HT-29 (cell line): ENCODE results near the gene STX3. TPM values are rescaled to one million over a fixed set of nuclear protein-coding genes. Genes with fewer than 3 reads are reported as not detected.
A peak's percentile ranks its signal among the peaks of the same experiment; 100 is the strongest.
"Not testable (repeated sequence)": the region's sequence is repeated elsewhere in the genome, so short reads cannot be mapped to it uniquely, and the experiment has no call there.

Experiments used
- DNase-seq: peaks from one replicate; pipeline ENCODE4 v3.0.0-alpha.2; 2015; ENCODE audit warnings: low spot score
- total RNA-seq: library from RNA; depleted of rRNA; stranded (reverse); fragments of >200 nt; shearing (Covaris generic); gene quantifications from 2 replicates; pipeline ENCODE4 v1.2.3, GENCODE V29; 2014

Gene STX3
- total RNA-seq, 1 experiment from 2014 or later = 80.6 TPM

DNA sequence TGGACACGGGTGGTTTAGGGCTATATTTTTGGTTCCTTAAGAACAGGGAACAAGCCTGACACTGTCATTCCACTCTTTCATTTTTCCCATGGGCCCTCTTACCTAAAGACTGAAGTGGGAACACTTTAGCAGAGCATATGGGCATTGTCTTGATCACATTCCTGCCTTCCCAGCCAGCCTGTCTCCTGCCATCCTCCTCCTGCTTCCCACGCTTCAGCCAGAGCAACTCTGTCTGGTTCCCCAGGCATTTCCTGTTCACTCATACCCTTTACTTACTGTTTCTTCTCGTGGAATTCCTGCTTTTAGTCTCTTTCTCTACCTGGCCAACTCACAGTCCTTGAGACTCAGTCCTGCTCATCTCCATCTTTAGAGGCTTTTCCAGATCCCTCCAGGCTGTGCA, 32.6 kb downstream of the STX3 start:
- no peak for DNase-seq

DNA sequence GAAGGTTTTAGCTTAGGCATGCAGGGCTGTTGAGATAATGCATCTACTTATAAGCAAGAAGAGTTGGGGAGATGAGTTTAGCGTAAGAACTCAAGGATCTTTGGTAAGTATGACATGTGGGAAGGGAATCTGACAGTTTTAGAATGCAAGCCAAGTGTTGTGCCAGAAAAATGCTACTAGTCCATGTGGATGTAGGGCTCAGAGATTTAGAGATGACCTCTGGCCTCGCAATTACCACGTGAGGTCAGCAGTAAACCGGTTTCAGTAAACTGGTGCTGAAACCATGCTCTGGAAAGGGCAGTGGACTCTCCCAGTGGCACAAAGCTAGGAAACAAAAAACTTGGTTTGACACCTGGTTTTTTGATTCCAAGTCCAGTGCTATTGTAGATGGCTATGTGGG, 36.5 kb downstream of the STX3 start:
- DNase-seq = no peak

DNA sequence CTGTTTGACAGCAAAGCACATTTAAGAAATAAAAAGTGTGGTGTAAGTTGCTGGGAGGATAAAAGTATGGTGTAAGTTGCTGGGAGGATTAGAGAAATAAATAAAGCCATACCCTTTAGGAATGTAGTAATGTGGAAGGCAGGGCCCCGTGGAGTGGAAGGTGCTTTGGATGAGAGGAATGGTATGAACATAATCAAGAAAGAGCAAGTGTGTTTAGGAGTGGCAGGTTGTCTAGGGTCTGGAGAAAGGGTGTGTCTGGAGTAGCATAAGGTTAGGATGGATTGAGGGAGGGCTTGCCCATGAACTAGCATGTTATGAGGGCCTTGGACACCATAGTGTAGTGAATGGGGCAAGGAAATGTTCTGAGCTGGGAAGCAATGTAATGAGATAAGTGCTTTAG, 37.3 kb downstream of the STX3 start:
- DNase-seq = no peak

DNA sequence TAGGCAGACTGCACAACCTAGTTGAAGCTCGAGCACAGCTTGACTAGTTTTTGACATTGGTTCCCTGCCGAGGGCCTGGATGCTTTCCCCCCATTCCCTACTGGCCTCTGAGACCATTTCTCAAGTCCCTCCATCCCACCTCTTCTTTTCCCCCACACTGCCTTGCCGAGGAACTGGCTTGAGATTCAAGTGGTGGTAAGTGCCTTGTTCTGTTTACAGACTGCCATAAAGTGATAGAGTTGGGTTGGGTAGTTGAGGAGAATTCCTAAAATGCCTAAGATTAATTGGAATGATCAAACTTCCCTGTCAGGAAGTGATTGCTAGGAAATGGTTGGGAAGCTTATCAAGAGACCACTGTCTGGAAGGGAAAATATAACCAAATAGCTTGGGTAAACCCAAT, 39.2 kb downstream of the STX3 start:
- no peak for DNase-seq

DNA sequence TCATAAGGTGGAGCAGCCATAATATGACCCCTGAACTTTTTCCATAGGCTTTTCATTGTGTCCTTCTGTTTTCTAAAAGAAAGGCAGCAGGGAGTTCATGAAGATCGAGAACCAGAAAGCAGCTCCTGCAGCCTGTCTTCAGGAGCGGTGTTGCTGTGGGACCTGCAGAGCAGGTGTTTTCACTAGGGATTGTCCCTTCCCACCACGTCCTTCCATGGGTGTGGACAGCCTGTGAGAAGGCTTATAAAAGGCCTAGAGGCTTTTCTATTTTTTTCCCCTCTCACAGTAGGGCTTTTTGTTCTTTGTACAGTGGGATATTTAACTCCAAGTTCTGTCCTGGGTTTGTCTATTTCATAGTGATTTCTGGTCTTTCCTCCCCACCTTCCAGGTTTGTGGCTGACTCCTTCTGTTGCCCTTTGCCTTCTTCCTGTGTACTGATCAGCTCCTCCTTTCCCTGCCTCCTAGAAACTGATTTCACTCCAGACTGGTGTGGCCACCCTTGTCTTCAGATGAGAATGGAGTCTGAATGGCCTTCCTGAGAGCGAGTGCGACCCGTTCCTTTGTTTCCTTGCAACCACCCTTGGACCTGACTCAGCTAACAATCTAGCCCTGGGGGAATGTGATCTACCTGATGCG, 45.3 kb downstream of the STX3 start:
- peak; percentile 48 for DNase-seq

DNA sequence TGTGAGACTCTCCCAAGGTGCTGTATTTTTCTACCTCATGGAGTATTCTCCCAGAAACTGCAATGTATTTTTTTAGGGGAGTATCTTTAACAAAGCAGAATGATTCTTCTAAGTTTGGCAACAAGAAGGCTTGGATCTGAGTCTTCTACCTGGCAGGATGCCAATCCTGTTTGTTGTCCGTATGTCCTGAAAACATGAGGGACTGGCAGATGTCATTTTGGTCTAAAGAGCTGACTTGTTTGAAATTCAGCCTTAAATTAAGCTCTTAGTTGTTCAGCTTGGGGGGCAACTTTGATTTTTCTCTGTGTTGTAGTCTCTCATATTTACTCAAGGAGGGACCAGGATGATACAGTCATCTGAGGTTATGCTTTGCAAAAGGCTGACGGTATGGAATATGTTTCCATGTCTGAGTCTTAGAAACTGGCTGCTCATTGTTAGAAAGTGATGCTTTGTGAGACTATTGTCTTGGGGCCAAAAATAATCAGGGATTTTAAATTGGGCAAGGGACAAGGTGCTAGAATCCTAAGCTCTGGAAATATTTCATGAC, 46.1 kb downstream of the STX3 start:
- DNase-seq = peak; percentile 58

DNA sequence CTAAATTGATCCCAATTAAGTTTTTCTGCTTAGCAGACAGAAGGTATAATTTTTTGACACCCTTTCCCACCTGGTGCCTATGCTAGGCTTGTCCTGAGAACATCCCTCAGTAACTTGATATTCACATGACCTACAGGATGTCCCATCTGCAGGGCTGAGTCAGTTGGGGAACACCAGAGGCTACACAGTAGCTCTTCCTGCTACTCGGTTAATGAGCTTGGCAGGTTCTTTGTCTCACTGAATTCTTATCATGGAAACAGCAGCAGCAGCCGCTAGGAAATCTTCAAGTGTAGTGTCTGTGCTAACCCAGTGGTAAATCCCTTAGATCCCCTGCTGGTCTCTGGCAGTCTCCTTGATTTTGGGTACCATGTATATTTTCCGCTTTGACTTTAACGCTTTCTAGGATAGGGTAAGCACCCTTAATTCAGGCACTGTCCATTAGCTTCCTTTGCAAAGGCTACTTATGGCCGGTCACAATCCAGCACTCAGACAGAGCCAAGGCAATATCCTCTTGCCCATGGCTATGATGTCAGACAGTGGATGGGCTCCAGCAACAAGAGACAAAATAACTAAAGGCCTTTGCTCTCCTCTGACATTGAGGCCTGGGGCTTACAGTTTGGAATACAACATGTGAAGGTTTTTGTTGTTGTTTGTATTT, 46.9 kb downstream of the STX3 start:
- no peak for DNase-seq

DNA sequence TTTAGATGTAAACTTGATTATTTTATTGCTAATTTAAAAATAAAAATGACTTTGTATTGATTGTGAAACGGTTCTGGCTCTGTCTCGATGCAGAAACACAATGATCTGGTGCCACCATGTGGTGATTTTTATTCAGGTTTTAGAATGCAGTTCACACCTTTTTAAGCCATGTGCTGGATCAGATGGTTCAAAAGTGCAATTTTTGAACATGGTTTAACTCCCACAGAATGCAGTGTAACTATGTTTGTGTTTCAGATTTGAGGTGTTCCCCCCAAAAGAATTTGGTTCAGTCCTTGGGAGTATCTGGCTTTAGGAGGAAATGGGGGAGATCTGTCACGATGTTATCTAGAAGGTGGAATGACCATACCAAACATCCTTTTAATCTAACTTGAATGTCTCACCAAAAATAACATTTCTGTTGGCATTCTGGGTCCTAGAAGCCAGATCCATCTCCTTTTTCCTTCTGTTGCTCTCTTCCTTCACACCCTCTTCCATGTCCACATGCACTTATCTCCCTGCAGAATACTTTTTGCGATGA, 47.5 kb downstream of the STX3 start:
- DNase-seq = peak; percentile 87

DNA sequence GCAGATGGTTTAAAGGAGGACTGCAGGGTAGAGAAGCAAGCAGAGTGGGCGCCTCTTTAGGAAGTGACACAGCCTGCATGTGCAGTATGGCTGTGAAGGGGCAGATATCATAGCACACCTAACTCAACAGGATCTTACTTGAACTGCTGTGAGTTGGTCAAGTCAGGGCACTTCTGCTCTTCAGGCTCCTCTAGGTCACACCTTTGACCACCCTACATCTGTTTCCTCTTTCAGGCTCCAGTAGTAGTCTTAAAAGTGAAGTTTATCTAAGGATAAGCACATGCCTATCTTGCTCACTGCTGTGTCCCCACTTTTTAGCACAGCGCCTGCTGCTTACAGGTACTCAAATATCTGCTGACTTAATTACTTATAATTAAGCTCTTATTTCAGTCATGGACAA, 48.9 kb downstream of the STX3 start:
- DNase-seq = no peak

DNA sequence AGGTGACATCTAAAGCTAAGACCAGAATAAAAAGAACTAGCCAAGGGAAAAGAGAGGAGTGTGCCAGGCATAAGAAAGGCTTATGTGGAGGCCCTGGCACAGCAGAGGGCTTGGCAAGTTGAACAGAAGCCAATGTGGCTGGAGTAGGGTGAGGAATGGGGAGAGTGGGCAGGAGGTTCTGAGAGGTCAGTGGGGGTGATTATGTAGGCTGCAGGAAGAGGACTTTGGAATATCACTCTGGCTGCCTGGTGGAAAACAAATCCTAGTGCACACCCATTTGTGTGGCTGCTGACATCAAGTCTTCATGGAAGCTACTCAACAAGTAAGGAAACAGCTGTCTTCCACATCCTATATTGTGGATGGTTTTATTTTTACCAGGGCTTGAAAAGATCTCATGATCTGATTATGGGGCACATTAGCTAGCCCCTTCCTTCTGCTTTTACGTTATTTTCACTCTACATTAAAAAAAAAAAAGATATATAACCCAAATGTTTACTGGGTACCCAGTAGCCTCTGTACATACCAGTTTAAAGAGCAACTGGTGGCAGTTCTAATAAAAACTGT, 52.0 kb downstream of the STX3 start:
- DNase-seq = no peak

DNA sequence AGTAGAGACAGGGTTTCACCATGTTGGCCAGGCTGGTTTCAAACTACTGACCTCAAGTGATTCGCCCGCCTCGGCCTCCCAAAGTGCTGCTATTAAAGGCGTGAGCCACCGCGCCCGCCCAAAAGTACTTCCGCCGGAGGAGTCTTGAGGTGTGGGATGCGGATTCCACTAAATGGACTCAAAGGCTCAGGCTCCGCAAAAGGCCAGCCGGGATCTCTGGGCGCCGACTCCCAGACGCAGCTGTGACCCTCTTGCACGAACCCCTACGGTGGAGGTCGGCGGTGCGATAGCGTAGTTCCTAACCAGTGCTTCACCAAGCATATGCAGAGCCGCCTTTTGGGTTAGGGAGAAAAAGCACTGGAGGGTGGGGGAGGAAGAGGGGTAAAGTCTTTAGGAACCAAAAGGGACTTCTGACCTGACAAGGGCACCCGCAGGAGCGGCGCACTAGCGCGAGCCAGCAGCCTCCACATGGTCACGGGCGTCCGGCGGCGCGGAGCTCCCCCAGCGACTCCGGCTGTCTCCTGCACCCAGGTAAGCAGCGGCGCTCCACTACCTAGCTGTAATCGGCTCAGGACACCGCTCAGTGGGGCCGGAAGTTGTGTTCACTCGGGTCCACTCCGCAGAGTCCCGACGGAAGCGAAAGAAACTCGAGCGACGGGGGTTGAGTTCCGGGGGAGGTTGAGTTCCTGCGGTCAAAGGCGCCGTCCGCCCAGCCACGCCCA, 55.2 kb downstream of the STX3 start, which contains the start of gene MRPL16:
Gene MRPL16, minus strand, starts transcription at position 590 of the 722 bp plus-strand sequence. Its CDS starts 120 bp downstream, at position 470.
- DNase-seq = peak; percentile 96

DNA sequence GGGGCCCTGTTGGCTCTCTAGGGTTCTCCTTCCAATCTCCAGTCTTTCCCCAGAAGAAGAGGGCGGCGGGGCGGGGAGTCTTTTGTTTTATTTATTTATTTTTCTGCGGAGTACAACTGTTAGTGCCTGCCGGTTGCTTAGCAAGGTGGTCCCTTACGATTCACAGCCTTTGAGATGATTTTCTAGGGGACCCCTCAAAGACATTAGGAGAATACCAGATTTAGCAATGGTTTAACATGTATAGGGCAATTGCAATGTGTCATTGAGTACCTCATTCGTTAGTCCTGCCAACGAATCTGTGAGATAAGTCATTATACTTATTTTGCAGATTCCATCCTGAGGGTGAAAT, 55.7 kb downstream of the STX3 start:
- no peak for DNase-seq

DNA sequence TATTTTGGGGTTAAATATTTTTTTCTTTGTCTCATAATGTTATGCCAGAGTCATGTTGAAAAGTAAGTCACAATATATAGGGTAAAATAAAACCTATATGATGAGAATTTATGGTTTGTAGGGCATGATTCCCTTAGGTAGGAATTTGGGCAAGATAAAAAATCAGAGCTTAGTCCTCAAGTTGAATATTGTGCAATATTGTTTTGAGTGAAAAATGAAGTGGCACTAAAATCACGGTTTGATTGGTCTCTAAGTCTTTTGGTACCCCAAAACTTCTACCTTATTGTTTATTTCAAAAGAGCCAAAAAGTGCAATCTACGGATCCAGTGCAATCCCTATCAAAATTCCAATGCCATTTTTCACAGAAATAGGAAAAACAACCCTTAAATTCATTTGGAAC, 57.0 kb downstream of the STX3 start:
- DNase-seq = no peak

DNA sequence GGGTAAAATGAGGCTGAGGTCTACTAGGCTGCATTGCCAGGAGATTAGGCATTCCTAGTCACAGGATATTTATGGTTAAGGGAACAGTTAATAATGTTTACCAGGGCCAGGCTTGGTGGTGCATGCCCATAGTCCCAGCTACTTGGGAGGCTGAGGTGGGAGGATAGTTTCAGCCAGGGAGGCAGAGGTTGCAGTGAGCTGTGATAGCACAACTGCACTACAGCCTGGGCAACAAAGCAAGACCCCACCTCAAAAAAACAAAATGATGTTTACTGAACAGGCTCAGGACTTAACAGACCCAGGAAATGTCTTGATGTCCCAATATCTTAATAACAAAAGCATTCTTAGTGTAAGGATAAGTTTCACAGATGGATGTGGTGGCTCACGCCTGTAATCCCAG, 58.2 kb downstream of the STX3 start:
- DNase-seq = no peak

DNA sequence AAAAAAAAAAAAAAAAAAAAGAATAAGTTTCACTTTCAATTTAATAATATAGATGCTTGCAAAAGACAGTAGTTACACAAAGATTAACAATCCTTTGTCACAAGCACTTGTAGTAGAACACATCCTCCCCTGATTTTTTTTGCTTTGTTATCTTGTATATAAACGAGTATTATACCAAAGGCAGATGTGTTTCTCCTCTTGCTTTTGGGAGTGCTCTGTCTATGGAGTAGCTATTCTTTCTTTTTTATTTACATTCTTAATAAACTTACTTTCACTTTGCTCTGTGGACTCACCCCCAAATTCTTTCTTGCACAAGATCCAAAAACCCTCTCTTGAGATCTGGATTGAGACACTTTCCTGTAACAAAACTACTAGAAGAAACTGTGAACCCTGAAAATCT, 58.8 kb downstream of the STX3 start:
- no peak for DNase-seq

DNA sequence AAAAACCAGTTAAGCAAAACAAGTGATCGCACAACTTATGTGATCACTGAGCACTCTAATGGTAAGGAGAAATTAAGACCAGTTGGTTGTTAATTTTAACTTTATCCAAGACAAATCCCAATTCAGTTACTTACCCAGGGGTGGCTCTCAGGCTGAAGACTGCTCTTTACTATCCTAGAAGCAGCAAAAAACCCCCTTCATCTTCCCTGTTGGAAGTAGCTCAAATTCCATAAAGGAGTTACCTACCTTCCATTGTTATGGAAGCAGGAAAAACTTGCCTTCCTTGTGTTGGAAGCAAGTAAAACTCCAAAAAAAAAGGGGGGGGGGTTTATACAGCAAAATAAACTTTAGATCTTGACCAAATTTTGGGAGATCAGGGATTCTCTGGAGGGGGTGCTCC, 60.6 kb downstream of the STX3 start:
- no peak for DNase-seq

DNA sequence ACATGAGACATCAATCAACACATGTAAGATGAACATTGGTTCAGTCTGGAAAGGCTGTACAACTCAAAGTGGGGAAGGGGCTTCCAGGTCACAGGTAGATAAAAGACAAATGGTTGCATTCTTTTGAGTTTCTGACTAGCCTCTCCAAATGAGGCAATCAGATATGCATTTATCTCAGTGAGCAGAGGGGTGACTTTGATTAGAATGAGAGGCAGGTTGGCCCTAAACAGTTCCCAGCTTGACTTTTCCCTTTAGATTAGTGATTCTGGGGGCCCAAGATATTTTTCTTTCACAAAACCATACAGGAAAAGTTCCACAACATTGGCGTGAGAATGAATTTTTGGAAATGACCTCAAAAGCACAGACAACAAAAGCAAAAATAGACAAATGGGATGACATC, 61.3 kb downstream of the STX3 start:
- DNase-seq = not testable (repeated sequence)

DNA sequence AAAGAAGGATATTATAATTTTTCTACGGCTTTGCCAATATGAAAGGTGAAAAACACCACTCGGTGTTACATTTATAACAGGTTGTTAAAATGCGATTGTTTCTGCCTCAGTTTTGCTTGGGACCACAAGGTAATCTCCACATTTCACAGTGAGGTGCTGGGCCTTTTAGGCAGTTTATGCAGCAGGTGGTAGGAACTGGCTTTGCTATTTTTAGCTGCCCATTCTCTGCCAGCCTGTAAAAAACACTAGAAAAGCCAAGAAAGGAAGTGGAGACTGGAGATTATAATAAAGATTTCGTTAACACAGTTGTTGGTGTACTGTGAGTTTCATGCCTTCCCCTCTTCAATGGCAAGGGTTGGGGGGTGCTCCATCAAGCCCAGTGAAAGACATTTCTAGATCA, 63.4 kb downstream of the STX3 start:
- DNase-seq = no peak

DNA sequence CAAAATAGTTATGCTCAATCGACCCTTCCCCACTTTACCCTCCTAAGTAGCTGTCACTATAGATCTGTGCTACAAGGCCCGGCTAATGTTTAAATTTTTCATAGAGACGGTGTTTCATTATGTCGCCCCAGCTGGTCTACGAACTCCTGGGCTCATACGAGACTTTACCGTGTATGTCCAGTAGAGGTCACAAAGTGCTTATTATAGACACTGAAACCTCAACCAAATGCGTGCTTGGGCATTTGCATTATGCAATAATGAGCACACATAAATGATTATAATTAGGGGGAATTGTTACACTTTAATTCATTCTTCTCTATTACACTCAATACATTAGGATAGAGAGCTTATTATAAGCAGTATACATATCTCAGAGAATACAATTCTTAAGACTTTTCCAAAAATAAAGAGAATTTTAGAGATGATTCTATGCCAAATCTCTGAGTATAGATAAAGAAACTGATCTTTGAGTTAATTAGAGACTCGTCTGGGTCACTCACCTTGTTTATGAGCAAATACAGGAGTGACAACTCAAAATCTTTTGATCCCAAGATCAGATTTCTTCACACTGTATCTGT, 67.9 kb downstream of the STX3 start:
- peak; percentile 92 for DNase-seq

DNA sequence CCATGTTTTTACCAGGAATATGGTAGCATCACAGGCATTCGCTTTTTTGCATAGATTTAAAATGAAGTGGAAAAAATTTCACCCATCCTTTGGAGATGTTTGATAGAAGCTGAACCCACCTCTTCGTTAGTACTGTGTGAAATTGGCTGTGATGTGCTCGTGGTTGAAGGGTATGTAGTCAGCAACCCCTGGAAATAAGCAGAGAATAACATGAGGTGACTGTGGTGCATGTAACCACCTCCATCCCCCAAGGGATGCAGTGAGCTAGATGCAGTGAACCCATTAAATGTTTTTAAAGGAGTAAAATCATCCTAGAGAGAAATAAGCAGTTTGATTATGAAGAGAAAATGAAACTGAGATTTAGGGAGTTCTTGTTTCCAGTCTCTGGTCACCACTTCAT, 74.2 kb downstream of the STX3 start:
- no peak for DNase-seq

DNA sequence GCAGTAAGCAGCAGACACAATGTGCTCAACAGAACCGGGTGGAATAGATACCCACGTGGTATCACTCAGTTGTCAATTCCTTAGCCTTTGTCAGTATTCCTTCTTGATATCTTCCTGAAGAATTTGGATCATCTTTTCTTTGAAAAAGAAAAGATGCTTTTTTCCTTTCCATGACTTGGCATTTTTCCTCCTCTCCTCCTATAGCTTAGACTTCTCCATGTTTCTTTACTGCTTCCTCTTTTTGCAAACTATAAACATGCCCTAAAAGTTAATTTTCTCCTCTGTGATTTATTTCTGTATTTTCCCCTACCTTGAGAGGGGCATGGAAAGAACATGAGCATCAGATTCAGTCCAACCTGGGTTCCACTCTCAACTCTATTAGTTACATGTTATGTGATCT, 78.4 kb downstream of the STX3 start:
- no peak for DNase-seq

DNA sequence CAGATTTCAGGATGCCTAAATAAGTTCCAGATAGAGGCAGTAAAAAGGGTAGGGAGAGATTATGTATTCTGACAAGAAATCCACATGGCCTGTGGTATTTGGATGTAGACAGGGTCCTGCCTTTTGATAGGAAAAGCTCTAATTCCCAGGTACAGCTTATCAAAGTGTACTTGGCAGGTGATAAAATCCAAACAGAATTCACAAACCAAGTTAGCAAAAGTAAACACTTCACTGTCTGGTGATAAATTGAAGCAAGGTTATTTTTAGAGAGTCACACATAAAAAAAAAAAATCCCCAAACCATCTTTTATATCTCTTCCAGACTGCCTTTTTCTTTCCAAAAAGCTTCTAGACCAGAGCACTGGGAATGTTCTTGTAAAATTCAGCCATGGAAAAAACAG, 84.4 kb downstream of the STX3 start:
- DNase-seq = no peak
